HG03565 (cell line): Measurements from ENCODE around the gene NR6A1.

Source experiments
- ATAC-seq: cut with Tn5 transposase; IDR thresholded peaks from one replicate; pipeline ENCODE4 v1.9.1; 2021; ENCODE audit warnings: mild to moderate bottlenecking, moderate library complexity; ENCODE audit not compliant: unreplicated experiment

NR6A1 gene

DNA sequence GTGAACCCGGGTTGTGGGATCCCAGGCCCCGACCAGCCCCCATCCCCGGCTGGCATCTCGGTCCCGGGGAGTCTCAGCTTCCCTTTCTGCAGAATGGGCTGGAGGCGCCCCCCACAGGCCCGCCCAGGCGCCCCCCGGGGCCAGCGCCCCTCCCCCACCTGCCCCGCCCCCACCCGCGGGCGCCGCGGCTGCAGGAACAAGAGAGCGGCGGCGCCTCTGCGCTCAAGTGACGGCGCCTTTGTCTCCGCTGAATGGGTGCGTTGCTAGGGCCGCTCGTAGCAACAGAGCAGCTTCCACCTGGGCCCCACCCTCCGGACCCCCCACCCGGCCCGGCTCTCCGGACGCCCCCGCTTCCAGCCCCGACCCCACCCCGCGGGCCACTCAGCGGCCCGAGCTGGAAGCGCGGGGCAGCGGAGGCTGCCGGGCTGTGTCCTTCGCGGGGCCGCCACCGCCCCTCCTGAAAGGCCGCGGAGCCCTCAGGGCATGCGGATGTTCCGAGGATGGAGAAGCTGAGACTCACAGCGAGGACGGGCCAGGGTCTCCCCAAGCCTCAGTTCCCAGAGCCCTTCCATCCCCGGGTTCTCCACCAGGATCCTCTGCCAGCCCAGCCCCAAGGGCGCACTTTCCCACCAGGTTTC, 293.3 kb downstream of the NR6A1 start:
- no peak for ATAC-seq

GRCh38 chr9:124477211-124477647, 293.9 kb downstream of the NR6A1 start:
- ATAC-seq: no peak

GRCh38 chr9:124475868-124476690, 295.0 kb downstream of the NR6A1 start:
- ATAC-seq: no peak

GRCh38 chr9:124475158-124475867, 295.8 kb downstream of the NR6A1 start:
- ATAC-seq: no peak

- no peak for ATAC-seq
These were observed 297.0 kb downstream of the NR6A1 start for GRCh38 chr9:124474151-124474550.

- no peak for ATAC-seq
These were observed 297.8 kb downstream of the NR6A1 start for GRCh38 chr9:124473310-124473709.

DNA sequence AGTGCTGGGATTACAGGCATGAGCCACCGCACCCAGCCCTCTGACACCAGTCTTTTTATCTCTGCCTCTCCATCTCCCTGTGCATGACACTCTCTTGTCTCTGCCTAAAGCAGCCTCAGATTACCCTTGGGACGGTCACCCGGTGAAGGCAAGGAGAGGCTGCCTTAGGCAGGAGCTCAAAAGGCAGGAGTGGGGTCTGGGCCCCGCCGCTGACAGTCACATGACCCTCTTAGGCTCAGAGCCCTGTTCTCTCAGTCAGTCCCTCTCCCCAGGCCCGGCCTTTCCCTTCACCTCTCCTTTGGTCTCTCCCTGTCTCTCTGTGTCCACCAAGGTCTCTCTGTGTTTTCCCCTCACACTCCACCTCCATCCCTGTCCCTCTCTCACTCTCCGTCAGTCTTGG, 298.3 kb downstream of the NR6A1 start:
- ATAC-seq: no peak

- no peak for ATAC-seq
These were observed 299.4 kb downstream of the NR6A1 start for GRCh38 chr9:124471761-124472160.

- no peak for ATAC-seq
These were observed 300.4 kb downstream of the NR6A1 start for GRCh38 chr9:124470726-124471125.

GRCh38 chr9:124470306-124470705, 300.8 kb downstream of the NR6A1 start:
- ATAC-seq: no peak

GRCh38 chr9:124469011-124469832, 301.9 kb downstream of the NR6A1 start:
- ATAC-seq: no peak

GRCh38 chr9:124468061-124468740, 302.9 kb downstream of the NR6A1 start:
- no peak for ATAC-seq

DNA sequence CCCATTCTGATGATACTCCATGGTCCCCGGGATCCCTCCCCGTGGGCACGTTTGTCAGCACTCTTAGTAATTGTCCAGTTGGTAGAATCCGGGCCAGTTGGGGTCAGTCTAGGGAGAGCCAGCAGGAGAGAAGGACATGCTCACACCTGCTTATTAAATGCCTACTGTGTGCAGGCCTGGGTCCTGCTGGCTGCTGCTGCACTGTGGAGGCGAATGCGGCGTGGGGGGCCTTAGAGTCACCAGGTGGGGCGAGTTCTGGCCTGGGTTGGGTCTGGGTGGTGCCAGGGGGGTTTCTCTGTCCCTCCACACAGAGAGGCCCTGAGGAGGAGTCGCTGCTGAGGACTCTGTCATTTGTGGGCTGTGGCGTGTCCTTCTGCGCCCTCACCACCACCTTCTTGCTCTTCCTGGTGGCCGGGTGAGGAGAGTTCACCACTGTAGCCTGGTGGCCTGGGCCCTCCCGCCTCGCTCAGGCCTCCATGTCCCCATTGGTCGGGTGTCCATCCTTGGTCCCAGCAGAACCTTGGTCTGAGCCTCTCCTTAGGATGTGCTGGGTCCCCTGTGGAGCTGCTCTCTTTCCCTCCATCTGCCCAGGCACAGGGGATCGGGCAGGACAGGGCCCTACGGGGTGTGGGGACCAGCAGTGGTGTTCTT, 303.6 kb downstream of the NR6A1 start:
- ATAC-seq: no peak
